GM19372 (cell line): ENCODE results near the gene CD4.

Experiments used
- ATAC-seq: cut with Tn5 transposase; IDR thresholded peaks from one replicate; pipeline ENCODE4 v1.9.1; 2021; ENCODE audit warnings: mild to moderate bottlenecking, low read depth, moderate library complexity; ENCODE audit not compliant: unreplicated experiment

CD4 gene

DNA sequence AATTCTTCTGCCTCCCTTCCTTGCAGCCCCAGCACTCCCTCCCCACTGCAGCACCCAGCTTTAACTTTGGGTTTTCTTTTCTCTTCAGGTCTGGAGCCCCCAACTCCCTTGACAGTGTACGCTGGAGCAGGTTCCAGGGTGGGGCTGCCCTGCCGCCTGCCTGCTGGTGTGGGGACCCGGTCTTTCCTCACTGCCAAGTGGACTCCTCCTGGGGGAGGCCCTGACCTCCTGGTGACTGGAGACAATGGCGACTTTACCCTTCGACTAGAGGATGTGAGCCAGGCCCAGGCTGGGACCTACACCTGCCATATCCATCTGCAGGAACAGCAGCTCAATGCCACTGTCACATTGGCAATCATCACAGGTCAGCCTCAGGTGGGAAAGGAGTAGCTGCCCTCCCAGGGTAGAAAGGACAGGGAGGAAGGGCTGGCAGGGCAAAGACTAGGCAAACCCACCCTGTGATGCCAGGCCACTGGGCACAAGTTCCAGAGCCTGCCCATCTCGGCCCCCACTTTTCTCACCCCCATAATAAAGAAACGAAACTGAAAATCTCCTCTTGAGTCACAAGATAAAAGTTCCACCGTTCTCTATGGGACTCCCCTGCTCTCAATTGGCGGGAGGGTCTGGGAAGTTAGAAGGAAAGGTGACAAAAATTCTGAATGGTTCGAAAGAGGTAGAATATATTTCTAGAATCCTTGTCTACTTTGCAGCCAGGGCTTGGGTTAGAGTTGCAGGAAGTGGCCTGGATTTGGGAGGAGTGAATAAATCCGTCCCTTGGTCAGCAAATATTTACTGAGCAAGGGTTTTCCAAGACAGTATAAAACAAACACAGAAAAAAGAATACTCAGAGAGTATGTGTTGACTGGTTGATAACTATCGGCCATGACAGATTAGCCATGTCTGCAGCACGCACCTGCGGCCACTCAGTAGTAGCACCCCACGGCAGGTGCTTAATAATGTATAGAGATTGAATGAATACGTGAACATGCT lies 13.8 kb upstream of the CD4 start:
- no peak for ATAC-seq

GRCh38 chr12:6777386-6777785 lies 11.9 kb upstream of the CD4 start:
- ATAC-seq, result no peak

DNA sequence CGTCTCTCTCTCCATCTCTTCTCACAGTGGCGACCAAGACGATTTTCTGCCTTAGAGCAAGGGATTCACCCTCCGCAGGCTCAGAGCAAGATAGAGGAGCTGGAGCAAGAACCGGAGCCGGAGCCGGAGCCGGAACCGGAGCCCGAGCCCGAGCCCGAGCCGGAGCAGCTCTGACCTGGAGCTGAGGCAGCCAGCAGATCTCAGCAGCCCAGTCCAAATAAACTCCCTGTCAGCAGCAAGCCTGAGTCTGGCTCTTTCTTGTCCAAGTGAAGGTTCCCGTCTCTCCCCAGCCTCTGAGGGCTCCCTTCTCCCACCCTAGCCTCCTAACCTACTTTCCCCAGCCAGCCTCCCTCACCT lies 11.1 kb upstream of the CD4 start:
- ATAC-seq, result no peak

DNA sequence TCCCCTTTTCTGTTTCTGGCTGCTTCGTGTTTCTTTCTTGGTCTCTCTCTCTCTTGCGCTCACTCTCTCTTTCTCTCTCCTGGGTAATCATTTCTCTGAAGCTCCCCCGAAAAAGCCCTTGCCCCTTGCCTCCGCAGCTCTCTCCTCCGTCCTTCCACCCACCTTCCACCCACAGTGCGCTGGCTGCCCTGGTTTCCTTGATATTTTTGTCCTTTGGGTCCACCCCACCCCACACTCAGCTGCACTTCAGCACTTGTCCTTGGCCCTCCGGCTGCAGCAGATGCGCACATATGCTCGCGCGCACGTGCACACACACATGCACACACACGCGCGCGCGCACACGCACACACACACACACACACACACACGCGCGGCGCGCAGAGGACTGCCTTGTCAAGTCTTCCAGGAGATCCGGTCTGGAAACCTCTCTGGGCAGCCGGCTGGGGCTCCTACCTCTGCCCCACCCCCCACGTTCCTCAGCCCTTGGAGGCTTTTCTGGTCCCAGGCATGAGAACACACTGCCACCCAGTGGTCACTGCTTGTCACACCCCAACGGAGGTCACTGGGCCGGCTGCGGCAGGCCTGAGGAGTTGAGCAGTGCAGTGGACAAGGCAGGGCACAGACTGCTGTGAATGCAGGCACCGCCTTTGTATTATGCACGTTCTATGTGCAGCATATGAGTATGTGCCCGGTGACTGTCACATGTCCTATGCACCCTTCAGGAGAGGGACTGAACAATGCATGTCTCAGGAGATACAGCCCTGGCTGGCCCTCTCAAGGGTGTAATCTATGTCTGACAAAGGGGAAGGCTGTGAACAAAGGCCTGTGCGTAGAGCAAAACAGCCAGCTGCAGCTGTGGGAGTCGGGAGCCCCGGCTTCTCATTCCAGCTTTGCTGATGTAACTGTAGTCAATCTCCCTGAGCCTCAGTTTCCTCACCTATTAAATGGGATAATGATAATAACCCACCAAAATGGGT lies 10.5 kb upstream of the CD4 start:
- peak; percentile 88 for ATAC-seq

- ATAC-seq, result no peak
Measured at GRCh38 chr12:6779708-6780432, 9.5 kb upstream of the CD4 start.

- no peak for ATAC-seq
Measured at GRCh38 chr12:6780573-6780972, 8.8 kb upstream of the CD4 start.

GRCh38 chr12:6782119-6782518 lies 7.2 kb upstream of the CD4 start:
- no peak for ATAC-seq

DNA sequence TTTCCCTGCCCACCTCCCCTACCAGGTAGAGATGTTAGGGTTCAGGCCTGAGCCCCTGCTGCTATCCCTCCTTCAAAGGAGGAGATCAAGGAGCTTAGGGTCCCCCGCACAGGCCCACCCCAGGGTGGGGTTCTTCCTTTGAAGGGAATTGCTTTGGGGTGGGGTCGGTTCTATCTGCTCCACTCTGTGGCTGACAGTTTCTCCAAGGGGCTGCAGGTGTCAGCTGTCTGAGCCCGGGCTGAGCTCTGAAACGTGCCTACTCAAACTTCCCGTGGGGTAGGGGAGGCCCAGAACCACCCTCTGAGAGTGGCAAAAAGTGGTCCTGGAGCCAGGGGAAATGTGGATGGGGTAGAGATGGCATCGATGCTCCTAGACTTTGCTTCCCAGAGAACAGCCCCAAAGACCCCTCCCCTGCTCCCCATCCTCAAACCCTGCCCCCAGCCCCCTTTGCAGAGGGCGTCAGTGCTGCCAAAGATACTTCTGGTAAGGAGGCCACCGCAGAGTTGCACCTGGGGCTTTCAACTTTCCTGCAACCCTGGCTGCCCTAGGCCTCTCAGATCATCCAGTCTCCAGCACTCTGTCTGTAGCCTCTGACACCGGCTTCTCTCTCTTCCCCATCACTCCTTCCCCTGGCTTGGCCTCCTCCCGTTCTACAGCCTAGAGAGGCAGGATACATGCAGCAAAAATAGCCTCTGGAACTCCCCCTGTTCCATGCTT lies 6.3 kb upstream of the CD4 start:
- no peak for ATAC-seq

- no peak for ATAC-seq
Measured at GRCh38 chr12:6783828-6784227, 5.5 kb upstream of the CD4 start.

- no peak for ATAC-seq
Measured at GRCh38 chr12:6784296-6784695, 5.0 kb upstream of the CD4 start.

GRCh38 chr12:6784761-6785160 lies 4.6 kb upstream of the CD4 start:
- no peak for ATAC-seq

DNA sequence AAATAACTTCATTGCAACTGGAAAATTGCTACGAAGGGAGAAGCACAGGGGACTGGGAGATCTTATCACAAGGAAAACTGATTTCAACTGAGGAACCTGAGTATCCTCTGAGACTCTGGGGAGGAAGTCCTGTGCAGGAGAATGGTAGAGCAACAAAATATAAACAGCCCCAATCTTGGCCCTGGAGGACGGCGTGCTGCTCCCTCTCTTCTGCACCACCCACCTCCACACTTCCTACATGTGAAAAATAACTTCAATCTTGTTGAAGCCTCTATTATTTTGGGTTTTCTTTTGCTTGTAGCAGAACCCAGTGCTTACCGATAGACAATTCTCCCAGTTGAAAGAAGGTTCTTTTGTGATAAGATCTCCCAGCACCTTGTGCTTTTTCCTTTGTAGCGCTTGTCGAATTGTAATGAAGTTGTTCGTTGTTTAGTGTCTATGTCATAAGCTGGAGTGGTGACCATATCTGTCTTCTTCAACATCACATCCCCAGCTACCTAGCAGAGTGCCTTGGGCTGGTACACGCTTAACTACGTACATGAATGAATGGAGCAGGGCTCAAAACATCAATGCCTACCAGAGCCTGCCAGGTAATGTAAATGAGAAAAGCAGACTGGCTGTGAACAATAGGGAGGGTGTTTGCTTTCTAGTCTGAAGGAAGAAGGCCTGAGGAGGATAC lies 2.8 kb upstream of the CD4 start:
- no peak for ATAC-seq

GRCh38 chr12:6787309-6787708 lies 2.0 kb upstream of the CD4 start:
- no peak for ATAC-seq

GRCh38 chr12:6790496-6791150 lies 1.3 kb downstream of the CD4 start:
- no peak for ATAC-seq

DNA sequence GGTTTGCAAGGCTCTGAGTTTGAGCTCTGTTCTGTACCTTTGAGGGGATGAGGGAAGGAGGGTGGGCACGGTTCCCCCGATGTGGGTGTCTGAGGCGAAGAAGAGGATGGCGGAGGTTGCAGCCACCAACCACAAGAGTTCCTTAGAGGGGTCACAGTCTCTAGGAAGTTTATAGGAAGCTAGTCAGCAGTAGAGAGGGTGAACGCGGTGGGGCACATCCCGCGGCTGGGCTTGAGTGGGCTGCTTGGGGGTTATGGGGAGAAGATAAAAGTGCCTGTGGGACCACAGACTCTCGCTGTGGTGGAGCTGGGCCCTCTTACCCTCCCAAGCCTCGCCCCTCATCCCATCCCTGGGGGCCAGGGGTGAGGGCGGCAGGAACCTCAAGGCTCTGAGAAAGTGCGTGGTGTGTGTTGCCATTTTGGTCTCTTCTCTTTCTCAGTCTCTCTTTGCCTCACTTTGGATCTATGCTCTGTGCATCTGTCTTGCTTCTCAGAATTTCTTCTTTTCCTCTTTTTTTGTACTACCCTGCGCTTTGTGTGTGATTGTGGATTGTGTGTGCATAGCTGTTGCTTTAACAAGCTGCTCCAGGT lies 2.7 kb downstream of the CD4 start:
- ATAC-seq, result no peak

GRCh38 chr12:6792522-6793201 lies 3.3 kb downstream of the CD4 start:
- no peak for ATAC-seq

- ATAC-seq, result no peak
Measured at GRCh38 chr12:6795088-6795487, 5.8 kb downstream of the CD4 start.

DNA sequence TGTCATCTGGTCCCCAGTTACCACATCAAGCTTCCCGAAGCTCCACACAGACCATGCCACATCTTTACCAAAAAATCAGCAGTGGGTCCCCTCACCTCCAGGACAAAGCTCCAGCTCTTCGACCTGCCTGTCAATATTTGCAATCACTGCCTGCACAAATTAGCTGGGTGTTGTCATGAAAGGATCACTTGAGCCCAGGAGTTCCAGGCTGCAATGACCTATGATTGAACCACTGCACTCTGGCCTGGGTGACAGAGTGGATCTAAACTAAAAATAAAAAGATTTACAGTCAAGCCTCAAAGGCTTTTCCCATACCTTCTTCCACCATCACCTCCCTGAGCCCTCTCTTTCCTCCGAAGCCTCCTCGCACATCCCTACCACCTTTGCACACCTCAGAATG lies 7.2 kb downstream of the CD4 start:
- ATAC-seq, result no peak
